ENCODE data around the gene BCL2L11. TPM values are rescaled to one million over a fixed set of nuclear protein-coding genes. Genes with fewer than 3 reads are reported as not detected.

BCL2L11 gene
- total and polyA plus RNA-seq, 2 experiments from 2014 or later: 10.6 to 22.5 TPM

DNA sequence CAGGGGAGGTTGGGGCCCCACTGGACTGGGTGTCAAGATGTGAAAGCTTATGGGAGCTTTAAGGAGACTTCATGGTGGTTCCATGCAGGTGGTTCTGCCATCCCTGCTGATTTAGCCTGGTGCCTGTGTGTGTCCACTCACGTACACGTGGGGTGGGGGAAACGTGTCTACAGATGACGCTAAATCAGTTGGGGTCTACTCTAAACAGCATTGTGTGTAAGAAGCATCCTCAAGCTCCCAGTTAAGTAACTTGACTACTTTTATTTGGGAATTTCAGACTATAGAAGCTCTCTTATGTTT lies 47.1 kb downstream of the BCL2L11 start (continued):
- TF ChIP-seq, protein P1, sequence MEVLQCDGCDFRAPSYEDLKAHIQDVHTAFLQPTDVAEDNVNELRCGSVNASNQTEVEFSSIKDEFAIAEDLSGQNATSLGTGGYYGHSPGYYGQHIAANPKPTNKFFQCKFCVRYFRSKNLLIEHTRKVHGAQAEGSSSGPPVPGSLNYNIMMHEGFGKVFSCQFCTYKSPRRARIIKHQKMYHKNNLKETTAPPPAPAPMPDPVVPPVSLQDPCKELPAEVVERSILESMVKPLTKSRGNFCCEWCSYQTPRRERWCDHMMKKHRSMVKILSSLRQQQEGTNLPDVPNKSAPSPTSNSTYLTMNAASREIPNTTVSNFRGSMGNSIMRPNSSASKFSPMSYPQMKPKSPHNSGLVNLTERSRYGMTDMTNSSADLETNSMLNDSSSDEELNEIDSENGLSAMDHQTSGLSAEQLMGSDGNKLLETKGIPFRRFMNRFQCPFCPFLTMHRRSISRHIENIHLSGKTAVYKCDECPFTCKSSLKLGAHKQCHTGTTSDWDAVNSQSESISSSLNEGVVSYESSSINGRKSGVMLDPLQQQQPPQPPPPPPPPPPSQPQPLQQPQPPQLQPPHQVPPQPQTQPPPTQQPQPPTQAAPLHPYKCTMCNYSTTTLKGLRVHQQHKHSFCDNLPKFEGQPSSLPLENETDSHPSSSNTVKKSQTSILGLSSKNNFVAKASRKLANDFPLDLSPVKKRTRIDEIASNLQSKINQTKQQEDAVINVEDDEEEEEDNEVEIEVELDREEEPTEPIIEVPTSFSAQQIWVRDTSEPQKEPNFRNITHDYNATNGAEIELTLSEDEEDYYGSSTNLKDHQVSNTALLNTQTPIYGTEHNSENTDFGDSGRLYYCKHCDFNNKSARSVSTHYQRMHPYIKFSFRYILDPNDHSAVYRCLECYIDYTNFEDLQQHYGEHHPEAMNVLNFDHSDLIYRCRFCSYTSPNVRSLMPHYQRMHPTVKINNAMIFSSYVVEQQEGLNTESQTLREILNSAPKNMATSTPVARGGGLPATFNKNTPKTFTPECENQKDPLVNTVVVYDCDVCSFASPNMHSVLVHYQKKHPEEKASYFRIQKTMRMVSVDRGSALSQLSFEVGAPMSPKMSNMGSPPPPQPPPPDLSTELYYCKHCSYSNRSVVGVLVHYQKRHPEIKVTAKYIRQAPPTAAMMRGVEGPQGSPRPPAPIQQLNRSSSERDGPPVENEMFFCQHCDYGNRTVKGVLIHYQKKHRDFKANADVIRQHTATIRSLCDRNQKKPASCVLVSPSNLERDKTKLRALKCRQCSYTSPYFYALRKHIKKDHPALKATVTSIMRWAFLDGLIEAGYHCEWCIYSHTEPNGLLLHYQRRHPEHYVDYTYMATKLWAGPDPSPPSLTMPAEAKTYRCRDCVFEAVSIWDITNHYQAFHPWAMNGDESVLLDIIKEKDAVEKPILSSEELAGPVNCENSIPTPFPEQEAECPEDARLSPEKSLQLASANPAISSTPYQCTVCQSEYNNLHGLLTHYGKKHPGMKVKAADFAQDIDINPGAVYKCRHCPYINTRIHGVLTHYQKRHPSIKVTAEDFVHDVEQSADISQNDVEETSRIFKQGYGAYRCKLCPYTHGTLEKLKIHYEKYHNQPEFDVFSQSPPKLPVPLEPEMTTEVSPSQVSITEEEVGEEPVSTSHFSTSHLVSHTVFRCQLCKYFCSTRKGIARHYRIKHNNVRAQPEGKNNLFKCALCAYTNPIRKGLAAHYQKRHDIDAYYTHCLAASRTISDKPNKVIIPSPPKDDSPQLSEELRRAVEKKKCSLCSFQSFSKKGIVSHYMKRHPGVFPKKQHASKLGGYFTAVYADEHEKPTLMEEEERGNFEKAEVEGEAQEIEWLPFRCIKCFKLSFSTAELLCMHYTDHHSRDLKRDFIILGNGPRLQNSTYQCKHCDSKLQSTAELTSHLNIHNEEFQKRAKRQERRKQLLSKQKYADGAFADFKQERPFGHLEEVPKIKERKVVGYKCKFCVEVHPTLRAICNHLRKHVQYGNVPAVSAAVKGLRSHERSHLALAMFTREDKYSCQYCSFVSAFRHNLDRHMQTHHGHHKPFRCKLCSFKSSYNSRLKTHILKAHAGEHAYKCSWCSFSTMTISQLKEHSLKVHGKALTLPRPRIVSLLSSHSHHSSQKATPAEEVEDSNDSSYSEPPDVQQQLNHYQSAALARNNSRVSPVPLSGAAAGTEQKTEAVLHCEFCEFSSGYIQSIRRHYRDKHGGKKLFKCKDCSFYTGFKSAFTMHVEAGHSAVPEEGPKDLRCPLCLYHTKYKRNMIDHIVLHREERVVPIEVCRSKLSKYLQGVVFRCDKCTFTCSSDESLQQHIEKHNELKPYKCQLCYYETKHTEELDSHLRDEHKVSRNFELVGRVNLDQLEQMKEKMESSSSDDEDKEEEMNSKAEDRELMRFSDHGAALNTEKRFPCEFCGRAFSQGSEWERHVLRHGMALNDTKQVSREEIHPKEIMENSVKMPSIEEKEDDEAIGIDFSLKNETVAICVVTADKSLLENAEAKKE (CRISPR knock-in tag; IDR thresholded peaks at IDR 0.05): no peak
- TF ChIP-seq, protein P2, sequence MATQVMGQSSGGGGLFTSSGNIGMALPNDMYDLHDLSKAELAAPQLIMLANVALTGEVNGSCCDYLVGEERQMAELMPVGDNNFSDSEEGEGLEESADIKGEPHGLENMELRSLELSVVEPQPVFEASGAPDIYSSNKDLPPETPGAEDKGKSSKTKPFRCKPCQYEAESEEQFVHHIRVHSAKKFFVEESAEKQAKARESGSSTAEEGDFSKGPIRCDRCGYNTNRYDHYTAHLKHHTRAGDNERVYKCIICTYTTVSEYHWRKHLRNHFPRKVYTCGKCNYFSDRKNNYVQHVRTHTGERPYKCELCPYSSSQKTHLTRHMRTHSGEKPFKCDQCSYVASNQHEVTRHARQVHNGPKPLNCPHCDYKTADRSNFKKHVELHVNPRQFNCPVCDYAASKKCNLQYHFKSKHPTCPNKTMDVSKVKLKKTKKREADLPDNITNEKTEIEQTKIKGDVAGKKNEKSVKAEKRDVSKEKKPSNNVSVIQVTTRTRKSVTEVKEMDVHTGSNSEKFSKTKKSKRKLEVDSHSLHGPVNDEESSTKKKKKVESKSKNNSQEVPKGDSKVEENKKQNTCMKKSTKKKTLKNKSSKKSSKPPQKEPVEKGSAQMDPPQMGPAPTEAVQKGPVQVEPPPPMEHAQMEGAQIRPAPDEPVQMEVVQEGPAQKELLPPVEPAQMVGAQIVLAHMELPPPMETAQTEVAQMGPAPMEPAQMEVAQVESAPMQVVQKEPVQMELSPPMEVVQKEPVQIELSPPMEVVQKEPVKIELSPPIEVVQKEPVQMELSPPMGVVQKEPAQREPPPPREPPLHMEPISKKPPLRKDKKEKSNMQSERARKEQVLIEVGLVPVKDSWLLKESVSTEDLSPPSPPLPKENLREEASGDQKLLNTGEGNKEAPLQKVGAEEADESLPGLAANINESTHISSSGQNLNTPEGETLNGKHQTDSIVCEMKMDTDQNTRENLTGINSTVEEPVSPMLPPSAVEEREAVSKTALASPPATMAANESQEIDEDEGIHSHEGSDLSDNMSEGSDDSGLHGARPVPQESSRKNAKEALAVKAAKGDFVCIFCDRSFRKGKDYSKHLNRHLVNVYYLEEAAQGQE (IDR thresholded peaks at IDR 0.05; ENCODE audit: unreplicated experiment): no peak

DNA sequence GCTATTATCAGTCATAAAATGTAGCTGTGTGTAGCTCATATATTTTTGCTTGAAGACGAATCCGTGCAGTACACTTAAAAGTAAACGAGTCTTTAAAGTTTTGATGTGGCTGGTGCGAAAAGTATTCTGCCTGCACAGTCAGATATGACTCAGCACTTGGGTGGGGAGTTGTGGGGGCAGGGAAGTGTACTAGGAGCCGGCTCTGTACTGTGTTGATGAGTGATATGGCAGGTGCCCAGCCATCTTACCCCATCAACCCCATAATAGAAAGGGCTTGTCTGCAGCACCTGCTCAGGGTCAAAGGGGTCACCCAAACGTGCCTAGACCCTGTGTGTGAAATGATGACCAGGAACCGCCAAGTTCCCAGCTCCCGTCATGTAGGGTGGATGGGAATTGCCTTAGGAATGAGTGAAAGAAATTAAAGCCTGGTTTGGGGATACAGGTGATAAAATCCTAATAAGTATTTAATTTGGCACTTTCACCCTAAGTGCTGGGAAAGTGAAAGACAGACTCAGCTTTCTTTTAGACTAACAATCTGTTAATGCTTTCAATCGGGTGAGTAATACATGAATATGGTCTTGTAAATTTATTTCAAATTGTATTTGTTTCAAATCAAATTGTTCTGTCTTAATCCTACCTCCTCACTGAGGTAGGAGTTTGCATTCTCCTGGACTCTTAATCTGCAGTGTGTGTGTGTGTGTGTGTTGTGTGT lies 48.0 kb downstream of the BCL2L11 start:
- peaks cover 14% of the 10 kb centered on the region for H3K4me1 ChIP-seq (ENCODE audit: insufficient read depth)
- H3K36me3 ChIP-seq (ENCODE audit: insufficient read depth): peaks cover 6% of the 10 kb centered on the region; the same call in 1 of the 2 replicates
- H3F3A ChIP-seq (replicated peaks; ENCODE audit: low read depth): no peaks in the 10 kb centered on the region
- DNase-seq (ENCODE audit: low spot score): no peak
- no peaks in the 10 kb centered on the region for H3K9me2 ChIP-seq (ENCODE audit: insufficient read depth)
- H3K36me3 Mint-ChIP-seq (ENCODE audit: low read depth): peaks cover 19% of the 10 kb centered on the region; the same call in 2 of the 3 replicates
- no peaks in the 10 kb centered on the region for H3K79me2 ChIP-seq (replicated peaks; ENCODE audit: insufficient read depth)
- no peak overlapping the region for H3K4me3 Mint-ChIP-seq
- peak overlapping the region; percentile 43; the same call in 1 of the 2 replicates for H3K27ac Mint-ChIP-seq
- H3K9me3 Mint-ChIP-seq: no peaks in the 10 kb centered on the region
- H3K27me3 Mint-ChIP-seq (ENCODE audit: insufficient read depth, low read depth, poor library complexity): peaks cover 9% of the 10 kb centered on the region
- no peak for ATAC-seq
- H3K27me3 ChIP-seq (ENCODE audit: insufficient read depth): no peaks in the 10 kb centered on the region
- no peaks in the 10 kb centered on the region for H4K20me1 ChIP-seq (replicated peaks; ENCODE audit: insufficient read depth)
- H3K27ac ChIP-seq (ENCODE audit: low read depth): 0 out of 2 replicates have a peak overlapping the region, but pooled peaks have one; percentile 26
- no peak overlapping the region for H3K4me2 ChIP-seq
- no peak overlapping the region for H2AFZ ChIP-seq
- no peak overlapping the region for H3K4me3 ChIP-seq
- H3K4me1 Mint-ChIP-seq: peaks cover 37% of the 10 kb centered on the region
- no peak for TF ChIP-seq CREB1 (CRISPR knock-in tag; IDR thresholded peaks at IDR 0.05; ENCODE audit: low read depth)
- no peak for TF ChIP-seq JUNB (IDR thresholded peaks at IDR 0.05; ENCODE audit: unreplicated experiment)
- TF ChIP-seq, protein P3, sequence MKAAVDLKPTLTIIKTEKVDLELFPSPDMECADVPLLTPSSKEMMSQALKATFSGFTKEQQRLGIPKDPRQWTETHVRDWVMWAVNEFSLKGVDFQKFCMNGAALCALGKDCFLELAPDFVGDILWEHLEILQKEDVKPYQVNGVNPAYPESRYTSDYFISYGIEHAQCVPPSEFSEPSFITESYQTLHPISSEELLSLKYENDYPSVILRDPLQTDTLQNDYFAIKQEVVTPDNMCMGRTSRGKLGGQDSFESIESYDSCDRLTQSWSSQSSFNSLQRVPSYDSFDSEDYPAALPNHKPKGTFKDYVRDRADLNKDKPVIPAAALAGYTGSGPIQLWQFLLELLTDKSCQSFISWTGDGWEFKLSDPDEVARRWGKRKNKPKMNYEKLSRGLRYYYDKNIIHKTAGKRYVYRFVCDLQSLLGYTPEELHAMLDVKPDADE (IDR thresholded peaks at IDR 0.05): no peak
- TF ChIP-seq NANOG (IDR thresholded peaks at IDR 0.05; ENCODE audit: borderline replicate concordance): no peak
- TF ChIP-seq ZNF114 (CRISPR knock-in tag; IDR thresholded peaks at IDR 0.05): no peak
- no peak for TF ChIP-seq STAT1 (IDR thresholded peaks at IDR 0.05; ENCODE audit: unreplicated experiment)
- no peak for TF ChIP-seq ZNF331 (CRISPR knock-in tag; IDR thresholded peaks at IDR 0.05; ENCODE audit: low read depth)
- TF ChIP-seq, protein P2 (IDR thresholded peaks at IDR 0.05; ENCODE audit: unreplicated experiment): no peak
